K562 (cell line): ENCODE results near the gene NPR1. TPM values are rescaled to one million over a fixed set of nuclear protein-coding genes. Genes with fewer than 3 reads are reported as not detected.

Experiments used
- EP300 ChIP-seq: IDR thresholded peaks from 2 replicates; pipeline ENCODE4 v1.6.1; 2012; ENCODE audit warnings: low read length, improper control_type of control experiment
- GABPB2 ChIP-seq: fragments of 250-450 bp; sonication (Bioruptor Pico); conservative IDR thresholded peaks from 2 replicates; pipeline ENCODE4 v1.5.1; 2021; ENCODE audit warnings: mild to moderate bottlenecking
- GATAD2A ChIP-seq: fragments of 450-650 bp; IDR thresholded peaks from 2 replicates; pipeline ENCODE4 v1.6.1; 2017
- KAT2B ChIP-seq: IDR thresholded peaks from one replicate; pipeline ENCODE4 v1.6.1; 2012; ENCODE audit warnings: low read depth, mild to moderate bottlenecking, control low read depth, inconsistent platforms, low read length, moderate library complexity
- KAT7 ChIP-seq: sonication (generic); formaldehyde crosslinking; IDR thresholded peaks from 2 replicates; pipeline ENCODE4 v1.8.0; 2022; ENCODE audit warnings: missing genetic modification reagents, mild to moderate bottlenecking, borderline replicate concordance
- MED1 ChIP-seq: sonication (generic); formaldehyde crosslinking; IDR thresholded peaks from 2 replicates; pipeline ENCODE4 v1.8.1; 2023; ENCODE audit warnings: missing genetic modification reagents, borderline replicate concordance
- NCOA2 ChIP-seq, 2 experiments: fragments of 450-650 bp; IDR thresholded peaks; 2 replicates each; pipeline ENCODE4 v1.6.1; 2018; ENCODE audit warnings: mild to moderate bottlenecking in 2 of 2, moderate library complexity in 1 of 2; ENCODE audit not compliant: partially characterized antibody in 2 of 2
- NCOA6 ChIP-seq: fragments of 450-650 bp; IDR thresholded peaks from 2 replicates; pipeline ENCODE4 v1.6.1; 2017; ENCODE audit warnings: mild to moderate bottlenecking
- NCOR1 ChIP-seq: fragments of 450-650 bp; IDR thresholded peaks from 2 replicates; pipeline ENCODE4 v1.6.1; 2016; ENCODE audit warnings: mild to moderate bottlenecking, moderate library complexity
- NFIX ChIP-seq: fragments of 250-450 bp; sonication (Bioruptor Pico); IDR thresholded peaks from 2 replicates; pipeline ENCODE4 v1.4.0; 2020; ENCODE audit warnings: low read depth, mild to moderate bottlenecking, moderate library complexity
- RAD51 ChIP-seq: fragments of 450-650 bp; IDR thresholded peaks from 2 replicates; pipeline ENCODE4 v1.7.1; 2016; ENCODE audit warnings: low read depth, mild to moderate bottlenecking, borderline replicate concordance
- RBM22 ChIP-seq: fragments of 200-400 bp; formaldehyde crosslinking; IDR thresholded peaks from 2 replicates; pipeline ENCODE4 v1.6.1; 2018; ENCODE audit warnings: low read length, low read depth; ENCODE audit not compliant: poor library complexity, severe bottlenecking
- SAP30 ChIP-seq: fragments of 200-600 bp; sonication (generic); IDR thresholded peaks from 2 replicates; pipeline ENCODE4 v1.6.1; 2012; ENCODE audit warnings: borderline replicate concordance, low read depth, mild to moderate bottlenecking, moderate library complexity, low read length, control low read depth, inconsistent platforms; ENCODE audit not compliant: insufficient read depth, poor library complexity, severe bottlenecking
- SRSF1 ChIP-seq: fragments of 200-400 bp; formaldehyde crosslinking; IDR thresholded peaks from 2 replicates; pipeline ENCODE4 v1.6.1; 2017; ENCODE audit warnings: mild to moderate bottlenecking, low read depth, low read length, moderate library complexity
- STAT5A ChIP-seq: IDR thresholded peaks from 2 replicates; pipeline ENCODE4 v1.6.1; 2012; ENCODE audit warnings: low read length, inconsistent platforms, borderline replicate concordance
- THAP12 ChIP-seq: fragments of 250-450 bp; sonication (Bioruptor Pico); IDR thresholded peaks from 2 replicates; pipeline ENCODE4 v1.9.0; 2021; ENCODE audit warnings: mild to moderate bottlenecking, inconsistent platforms
- XRCC5 ChIP-seq: fragments of 200-400 bp; formaldehyde crosslinking; IDR thresholded peaks from 2 replicates; pipeline ENCODE4 v1.6.1; 2017; ENCODE audit warnings: low read depth, mild to moderate bottlenecking, low read length
- ZBTB11 ChIP-seq, 3 experiments: fragments of 200-800 bp in 1 of 3; fragments of 250-450 bp in 1 of 3; fragments of 450-650 bp in 1 of 3; sonication (Bioruptor Pico) in 1 of 3; sonication (Bioruptor generic) in 1 of 3; formaldehyde crosslinking in 1 of 3; IDR thresholded peaks; 2 replicates each; pipeline versions ENCODE4 v1.6.1 to v1.8.0; 2016 to 2022; ENCODE audit warnings: mild to moderate bottlenecking in 2 of 3, missing genetic modification characterization in 2 of 3, missing compliant biosample characterization in 1 of 3, moderate library complexity in 1 of 3
- ZNF408 ChIP-seq: fragments of 250-450 bp; sonication (Bioruptor Pico); IDR thresholded peaks from 2 replicates; pipeline ENCODE4 v1.4.0; 2020; ENCODE audit warnings: low read depth, mild to moderate bottlenecking, moderate library complexity
- ZNF780A ChIP-seq: fragments of 250-450 bp; sonication (Bioruptor Pico); IDR thresholded peaks from 2 replicates; pipeline ENCODE4 v1.5.0; 2021; ENCODE audit warnings: mild to moderate bottlenecking
- polyA plus RNA-seq, 8 experiments: library from polyadenylated mRNA; depleted of rRNA in 4 of 8; stranded (reverse) in 5 of 8; unstranded in 3 of 8; fragments of >200 nt; fragmentation: Nextera tagmentation in 2 of 8; fragmentation: Illumina TruSeq in 1 of 8; extraction: Ambion mirVana in 2 of 8; extraction: Trizol in 1 of 8; gene quantifications; 2 replicates each; pipeline versions ENCODE4 v1.2.1 to v1.2.3, GENCODE V29; 2011 to 2014; ENCODE audit warnings: inconsistent platforms in 1 of 8, missing spikeins in 1 of 8
- total RNA-seq, 7 experiments: library from RNA; depleted of rRNA in 6 of 7; stranded (reverse); fragments of >200 nt in 6 of 7; fragmentation: Illumina TruSeq in 2 of 7; extraction: Trizol in 2 of 7; gene quantifications; 2 replicates each; pipeline versions ENCODE4 v1.2.1 to v1.2.3, GENCODE V29; 2011 to 2021; ENCODE audit warnings: low replicate concordance in 1 of 7

The NPR1 gene
- total and polyA plus RNA-seq, 9 of the 15 experiments (the other 6 are each of a cell fraction or from before 2014, with no cell fraction given), result 0.05 to 0.16 (median 0.06) TPM; not detected in 6

- TF ChIP-seq THAP12 (CRISPR knock-in tag) (no peak; the same call in 1 of the 2 replicates), GATAD2A (no peak), SAP30 (peak; percentile 42), ZBTB11 (CRISPR knock-in tag; IDR thresholded peaks at IDR 0.05) (no peak), XRCC5 (no peak), EP300 (no peak), STAT5A (no peak), NFIX (CRISPR knock-in tag) (no peak), ZNF408 (no peak), NCOR1 (no peak), KAT7 (CRISPR knock-in tag) (no peak), KAT2B (no peak), MED1 (CRISPR knock-in tag) (no peak), ZNF780A (CRISPR knock-in tag) (no peak), NCOA2 (IDR thresholded peaks at IDR 0.05; ENCODE audit: partially characterized antibody in 2 of 2) (no peak), RBM22 (no peak), GABPB2 (CRISPR knock-in tag) (no peak), RAD51 (no peak), NCOA6 (no peak), SRSF1 (no peak)
Observed at GRCh38 chr1:153670257-153670858, 8.1 kb upstream of the NPR1 start (continued).
